Middle frontal gyrus (tissue), 1 donor: Measurements from ENCODE around the gene CD47.

Experiments
- DNase-seq: peaks from one replicate; pipeline ENCODE4 v3.0.0-alpha.2; 2015; ENCODE audit warnings: low spot score; ENCODE audit errors: extremely low spot score

The CD47 gene

GRCh38 chr3:108117241-108117775 lies 26.5 kb upstream of the CD47 start:
- DNase-seq = no peak

GRCh38 chr3:108114423-108115065 lies 23.7 kb upstream of the CD47 start:
- no peak for DNase-seq

- DNase-seq = no peak
Measured at GRCh38 chr3:108113975-108114374, 23.1 kb upstream of the CD47 start.

GRCh38 chr3:108110934-108111333 lies 20.1 kb upstream of the CD47 start:
- DNase-seq = no peak

GRCh38 chr3:108108416-108108815 lies 17.6 kb upstream of the CD47 start:
- DNase-seq = no peak

GRCh38 chr3:108106449-108106848 lies 15.6 kb upstream of the CD47 start:
- DNase-seq = no peak

- no peak for DNase-seq
Measured at GRCh38 chr3:108106031-108106430, 15.2 kb upstream of the CD47 start.

- no peak for DNase-seq
Measured at GRCh38 chr3:108103886-108104797, 13.3 kb upstream of the CD47 start.

GRCh38 chr3:108103040-108103751 lies 12.4 kb upstream of the CD47 start:
- no peak for DNase-seq

GRCh38 chr3:108102420-108103039 lies 11.7 kb upstream of the CD47 start:
- DNase-seq = no peak

GRCh38 chr3:108100906-108101660 lies 10.3 kb upstream of the CD47 start:
- no peak for DNase-seq

GRCh38 chr3:108099679-108100428 lies 9.0 kb upstream of the CD47 start:
- DNase-seq = no peak

- DNase-seq = no peak
Measured at GRCh38 chr3:108099244-108099643, 8.4 kb upstream of the CD47 start.

GRCh38 chr3:108098003-108098370 lies 7.2 kb upstream of the CD47 start:
- DNase-seq = no peak

- DNase-seq = no peak
Measured at GRCh38 chr3:108097322-108098002, 6.6 kb upstream of the CD47 start.

- no peak for DNase-seq
Measured at GRCh38 chr3:108096532-108097321, 5.9 kb upstream of the CD47 start.

GRCh38 chr3:108093616-108094015 lies 2.8 kb upstream of the CD47 start:
- no peak for DNase-seq

- DNase-seq = no peak
Measured at GRCh38 chr3:108093021-108093420, 2.2 kb upstream of the CD47 start.

- no peak for DNase-seq
Measured at GRCh38 chr3:108092501-108092900, 1.7 kb upstream of the CD47 start.
